Esophagus muscularis mucosa (tissue), 4 donors: Measurements from ENCODE around the gene GFRA3. TPM values are rescaled to one million over a fixed set of nuclear protein-coding genes. Genes with fewer than 3 reads are reported as not detected.
"Not testable (repeated sequence)": the region's sequence is repeated elsewhere in the genome, so short reads cannot be mapped to it uniquely, and the experiment has no call there.

ENCODE experiments used
- DNase-seq: peaks from one replicate; pipeline ENCODE4 v3.0.0-alpha.2; 2017; ENCODE audit errors: extremely low spot score
- H3K27ac ChIP-seq, 4 donors: fragments of 200-600 bp; sonication (generic); replicated peaks in 1 of 4; 1 replicate in 3 of 4; 2 replicates in 1 of 4; pipeline ENCODE4 v1.5.1; 2016 to 2019; ENCODE audit warnings: mild to moderate bottlenecking in 1 of 4
- H3K27me3 ChIP-seq, 4 donors: fragments of 200-600 bp; sonication (generic); one replicate each; pipeline versions ENCODE4 v1.5.1 to v1.6.0; 2016 to 2019
- H3K36me3 ChIP-seq, 4 donors: fragments of 200-600 bp; sonication (generic); one replicate each; pipeline ENCODE4 v1.5.1; 2016 to 2019
- H3K4me1 ChIP-seq, 4 donors: fragments of 200-600 bp; sonication (generic); one replicate each; pipeline ENCODE4 v1.5.1; 2016 to 2019
- H3K4me3 ChIP-seq, 4 donors: fragments of 200-600 bp; sonication (generic); 1 replicate in 2 of 4; 2 replicates in 2 of 4; pipeline ENCODE4 v1.5.1; 2016 to 2019; ENCODE audit warnings: mild to moderate bottlenecking in 4 of 4, moderate library complexity in 1 of 4
- H3K9me3 ChIP-seq, 4 donors: fragments of 200-600 bp; sonication (generic); 1 replicate in 3 of 4; 2 replicates in 1 of 4; pipeline ENCODE4 v1.5.1; 2016 to 2019
- CTCF ChIP-seq, 3 experiments: fragments of 200-600 bp in 2 of 3; fragments of 450-650 bp in 1 of 3; sonication (generic) in 2 of 3; IDR thresholded peaks; one replicate each; pipeline ENCODE4 v1.5.1; 2017 to 2019; ENCODE audit warnings: antibody characterized with exemption in 3 of 3, mild to moderate bottlenecking in 2 of 3, moderate library complexity in 1 of 3
- EP300 ChIP-seq: sonication (generic); formaldehyde crosslinking; IDR thresholded peaks from one replicate; pipeline ENCODE4 v1.6.1; 2017; ENCODE audit warnings: antibody characterized with exemption
- POLR2A ChIP-seq: fragments of 450-650 bp; IDR thresholded peaks from one replicate; pipeline ENCODE4 v1.6.1; 2017; ENCODE audit warnings: antibody characterized with exemption, moderate library complexity, mild to moderate bottlenecking, low read depth
- POLR2AphosphoS5 ChIP-seq, 2 donors: sonication (generic); formaldehyde crosslinking; IDR thresholded peaks; one replicate each; pipeline ENCODE4 v1.6.1; 2017; ENCODE audit warnings: antibody characterized with exemption in 2 of 2
- WGBS: methylation state at CpG from one replicate; pipeline ENCODE4 v1.1.5; 2018; 5-methylcytosine and 5-hydroxymethylcytosine counted together
- intact Hi-C: fragments of 100-400 bp; cut with DNase I; formaldehyde crosslinking; loops from one replicate; pipeline ENCODE4 v1.15.1; 2023
- total RNA-seq, 4 donors: library from RNA; depleted of rRNA; stranded (reverse); fragments of >200 nt; gene quantifications; one replicate each; pipeline versions ENCODE4 v1.1.0 to v1.2.1, GENCODE V29; 2016

GFRA3 gene, protein sequence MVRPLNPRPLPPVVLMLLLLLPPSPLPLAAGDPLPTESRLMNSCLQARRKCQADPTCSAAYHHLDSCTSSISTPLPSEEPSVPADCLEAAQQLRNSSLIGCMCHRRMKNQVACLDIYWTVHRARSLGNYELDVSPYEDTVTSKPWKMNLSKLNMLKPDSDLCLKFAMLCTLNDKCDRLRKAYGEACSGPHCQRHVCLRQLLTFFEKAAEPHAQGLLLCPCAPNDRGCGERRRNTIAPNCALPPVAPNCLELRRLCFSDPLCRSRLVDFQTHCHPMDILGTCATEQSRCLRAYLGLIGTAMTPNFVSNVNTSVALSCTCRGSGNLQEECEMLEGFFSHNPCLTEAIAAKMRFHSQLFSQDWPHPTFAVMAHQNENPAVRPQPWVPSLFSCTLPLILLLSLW
- total RNA-seq = 1 to 10 TPM; 2.5 to 8.4 (median 4.2) TPM

DNA sequence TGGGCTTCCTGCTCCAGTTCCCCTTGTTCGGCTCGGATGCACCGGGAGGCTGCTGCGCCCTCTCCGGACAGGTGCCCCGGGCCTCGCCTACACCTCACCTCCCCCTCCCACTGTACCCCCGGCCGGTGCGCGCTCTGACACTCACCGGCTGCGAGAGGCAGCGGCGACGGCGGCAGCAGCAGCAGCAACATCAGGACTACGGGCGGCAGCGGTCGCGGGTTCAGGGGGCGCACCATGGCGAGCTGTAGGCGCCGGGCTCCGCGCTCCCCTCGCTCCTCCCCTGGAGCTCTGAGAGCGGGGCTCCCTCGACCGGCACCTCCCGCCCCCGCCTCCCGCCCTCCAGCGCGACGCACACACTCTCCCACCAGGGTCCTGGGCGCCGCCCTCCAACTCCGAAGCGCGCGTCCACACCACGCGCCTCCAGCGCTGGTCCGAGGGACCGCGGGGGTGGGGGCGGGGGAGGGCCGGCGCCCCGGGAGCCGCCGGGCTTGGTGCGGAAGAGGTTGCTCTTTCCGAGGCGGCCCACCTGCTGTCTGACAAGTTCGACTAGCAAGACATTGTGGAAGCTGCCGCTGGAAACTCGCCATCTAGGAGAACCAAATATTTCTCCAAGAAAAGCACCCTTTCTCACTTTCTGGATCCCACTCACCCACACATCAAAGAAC, at the start of gene GFRA3:
Gene GFRA3, minus strand, starts transcription at position 433 of the 665 bp plus-strand sequence. Its CDS starts 197 bp downstream, at position 236.
- H3K27ac ChIP-seq = peak within 1 kb of the TSS in 3 of 4 donors; percentile 40 to 49 (median 44)
- WGBS = 4% methylated on average over 19 of the region's 62 CpGs
- H3K4me3 ChIP-seq = peak within 1 kb of the TSS; percentile 44 to 57 (median 50)
- DNase-seq = no peak
- intact Hi-C loops = no loop called here
- no peak for TF ChIP-seq POLR2AphosphoS5 (IDR thresholded peaks at IDR 0.05)
- no peak for TF ChIP-seq CTCF (IDR thresholded peaks at IDR 0.05)
- no peak for TF ChIP-seq EP300
- no peak for TF ChIP-seq POLR2A
- H3K36me3 ChIP-seq = no peaks in the 10 kb centered on the region
- H3K9me3 ChIP-seq = no peaks in the 10 kb centered on the region
- H3K4me1 ChIP-seq = peaks cover 7 to 11% (median 9%) of the 10 kb centered on the region in 4 donors
- peaks cover 0 to 29% (median 6%) of the 10 kb centered on the region in 4 donors for H3K27me3 ChIP-seq

GRCh38 chr5:138318211-138318610, 43.8 kb upstream of the GFRA3 start:
- H3K4me3 ChIP-seq, DNase-seq, H3K4me1 ChIP-seq, H3K9me3 ChIP-seq, H3K36me3 ChIP-seq, H3K27ac ChIP-seq, intact Hi-C loops, H3K27me3 ChIP-seq: not testable (repeated sequence)
- 97% methylated on average over 4 of the region's 4 CpGs for WGBS

GRCh38 chr5:138316355-138316754, 41.9 kb upstream of the GFRA3 start:
- DNase-seq = no peak
- intact Hi-C loops = no loop called here

GRCh38 chr5:138315751-138316278, 41.4 kb upstream of the GFRA3 start:
- no peak overlapping the region for H3K27ac ChIP-seq
- H3K4me1 ChIP-seq = no peaks in the 10 kb centered on the region
- 93% methylated on average over 1 of the region's 7 CpGs for WGBS
- DNase-seq = no peak
- H3K27me3 ChIP-seq = no peaks in the 10 kb centered on the region
- no peak overlapping the region for H3K4me3 ChIP-seq
- H3K36me3 ChIP-seq = no peaks in the 10 kb centered on the region
- TF ChIP-seq POLR2AphosphoS5 (IDR thresholded peaks at IDR 0.05) (no peak), CTCF (IDR thresholded peaks at IDR 0.05) (no peak), POLR2A (no peak), EP300 (no peak)
- H3K9me3 ChIP-seq = no peaks in the 10 kb centered on the region
- intact Hi-C loops = no loop called here

More at GRCh38 chr5:138316355-138316754, 41.9 kb upstream of the GFRA3 start:
- H3K27me3 ChIP-seq = no peaks in the 10 kb centered on the region
- WGBS = 80% methylated on average over 3 of the region's 3 CpGs
- no peak overlapping the region for H3K27ac ChIP-seq
- H3K36me3 ChIP-seq = no peaks in the 10 kb centered on the region
- TF ChIP-seq EP300 (no peak), POLR2A (no peak), CTCF (IDR thresholded peaks at IDR 0.05) (no peak), POLR2AphosphoS5 (IDR thresholded peaks at IDR 0.05) (no peak)
- H3K9me3 ChIP-seq = no peaks in the 10 kb centered on the region
- no peak overlapping the region for H3K4me3 ChIP-seq
- no peaks in the 10 kb centered on the region for H3K4me1 ChIP-seq

DNA sequence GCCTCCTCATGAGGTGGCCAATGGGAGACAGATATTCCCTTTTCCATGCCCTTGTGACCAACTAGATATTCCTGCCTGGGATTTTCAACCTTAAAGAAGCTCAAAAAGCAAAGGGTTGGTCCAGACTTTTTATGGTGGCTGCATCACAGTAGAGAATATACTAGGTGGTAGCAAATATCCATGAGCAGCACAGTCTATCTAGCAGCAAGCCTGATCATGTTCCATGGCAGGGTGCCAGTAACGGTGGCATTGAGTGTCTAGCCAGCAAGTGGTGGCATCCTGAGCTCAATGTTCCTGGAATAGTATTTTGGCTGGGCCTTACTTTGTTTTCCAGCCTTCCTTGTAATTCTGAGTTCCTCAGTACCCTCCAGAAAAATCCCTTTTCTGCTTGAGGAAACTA, 31.4 kb upstream of the GFRA3 start:
- TF ChIP-seq POLR2A (no peak), CTCF (IDR thresholded peaks at IDR 0.05) (no peak), EP300 (no peak), POLR2AphosphoS5 (IDR thresholded peaks at IDR 0.05) (no peak)
- WGBS = 56% methylated on average over 1 of the region's 1 CpG
- Histone ChIP-seq H3K27ac (no peak overlapping the region), H3K4me3 (no peak overlapping the region), H3K27me3 (no peaks in the 10 kb centered on the region), H3K9me3 (no peaks in the 10 kb centered on the region), H3K4me1 (no peaks in the 10 kb centered on the region), H3K36me3 (no peaks in the 10 kb centered on the region)
- DNase-seq = no peak
- intact Hi-C loops = no loop called here
